ENCODE measurements around the gene SRPK2. TPM values are rescaled to one million over a fixed set of nuclear protein-coding genes. Genes with fewer than 3 reads are reported as not detected.

The SRPK2 gene
- total RNA-seq, 1 donor from 2014 or later: 54.8 TPM

- no peak overlapping the region for H3K4me3 Mint-ChIP-seq (ENCODE audit: unreplicated experiment)
- no peak for TF ChIP-seq EZH2 (IDR thresholded peaks at IDR 0.05; ENCODE audit: insufficient read depth, low read length)
- no peak for TF ChIP-seq CTCF (IDR thresholded peaks at IDR 0.05; ENCODE audit: insufficient read depth, low read depth, low read length)
- Histone ChIP-seq H3K36me3 (ENCODE audit: insufficient read depth, low read length) (no peaks in the 10 kb centered on the region), H3K27me3 (ENCODE audit: insufficient read depth, low read length) (no peaks in the 10 kb centered on the region), H4K20me1 (ENCODE audit: insufficient read depth, low read length) (peaks cover 72% of the 10 kb centered on the region), H3K4me2 (ENCODE audit: low read length) (no peak overlapping the region), H3K9me3 (ENCODE audit: insufficient read depth, low read depth, low read length) (no peaks in the 10 kb centered on the region), H3K4me3 (ENCODE audit: insufficient read depth, low read depth, low read length) (no peak overlapping the region), H3K79me2 (ENCODE audit: insufficient read depth, low read length) (peaks cover 86% of the 10 kb centered on the region), H3K9ac (ENCODE audit: low read length) (no peak overlapping the region), H2AFZ (ENCODE audit: low read depth, low read length) (no peak overlapping the region), H3K4me1 (ENCODE audit: insufficient read depth, low read length) (peaks cover 10% of the 10 kb centered on the region), H3K27ac (ENCODE audit: low read depth, low read length) (no peak overlapping the region)
- peaks cover 20% of the 10 kb centered on the region for H3K4me1 Mint-ChIP-seq (ENCODE audit: low read depth, unreplicated experiment)
- no peaks in the 10 kb centered on the region for H3K9me3 Mint-ChIP-seq (ENCODE audit: unreplicated experiment)
- H3K27ac Mint-ChIP-seq (ENCODE audit: unreplicated experiment): no peak overlapping the region
- no peak for FAIRE-seq
- no peaks in the 10 kb centered on the region for H3K36me3 Mint-ChIP-seq (ENCODE audit: low read depth, unreplicated experiment)
- no peak for DNase-seq (ENCODE audit: low read depth)
- no peaks in the 10 kb centered on the region for H3K27me3 Mint-ChIP-seq (ENCODE audit: low read depth, unreplicated experiment)
Observed at GRCh38 chr7:105216786-105217185, 171.9 kb downstream of the SRPK2 start.

GRCh38 chr7:105215821-105216220 lies 172.9 kb downstream of the SRPK2 start:
- Histone ChIP-seq H3K9ac (ENCODE audit: low read length) (no peak overlapping the region), H3K4me2 (ENCODE audit: low read length) (no peak overlapping the region), H3K9me3 (ENCODE audit: insufficient read depth, low read depth, low read length) (no peaks in the 10 kb centered on the region), H2AFZ (ENCODE audit: low read depth, low read length) (no peak overlapping the region), H3K27me3 (ENCODE audit: insufficient read depth, low read length) (no peaks in the 10 kb centered on the region), H3K4me1 (ENCODE audit: insufficient read depth, low read length) (peaks cover 10% of the 10 kb centered on the region), H3K27ac (ENCODE audit: low read depth, low read length) (no peak overlapping the region), H3K36me3 (ENCODE audit: insufficient read depth, low read length) (no peaks in the 10 kb centered on the region), H3K79me2 (ENCODE audit: insufficient read depth, low read length) (peaks cover 87% of the 10 kb centered on the region), H4K20me1 (ENCODE audit: insufficient read depth, low read length) (peaks cover 72% of the 10 kb centered on the region), H3K4me3 (ENCODE audit: insufficient read depth, low read depth, low read length) (no peak overlapping the region)
- H3K27me3 Mint-ChIP-seq (ENCODE audit: low read depth, unreplicated experiment): no peaks in the 10 kb centered on the region
- H3K36me3 Mint-ChIP-seq (ENCODE audit: low read depth, unreplicated experiment): no peaks in the 10 kb centered on the region
- no peak overlapping the region for H3K4me3 Mint-ChIP-seq (ENCODE audit: unreplicated experiment)
- DNase-seq (ENCODE audit: low read depth): no peak
- no peak overlapping the region for H3K27ac Mint-ChIP-seq (ENCODE audit: unreplicated experiment)
- FAIRE-seq: no peak
- peaks cover 4% of the 10 kb centered on the region for H3K9me3 Mint-ChIP-seq (ENCODE audit: unreplicated experiment)
- peaks cover 20% of the 10 kb centered on the region for H3K4me1 Mint-ChIP-seq (ENCODE audit: low read depth, unreplicated experiment)
- TF ChIP-seq CTCF (IDR thresholded peaks at IDR 0.05; ENCODE audit: insufficient read depth, low read depth, low read length): no peak
- no peak for TF ChIP-seq EZH2 (IDR thresholded peaks at IDR 0.05; ENCODE audit: insufficient read depth, low read length)

GRCh38 chr7:105215182-105215581 lies 173.5 kb downstream of the SRPK2 start:
- Histone ChIP-seq H3K9ac (ENCODE audit: low read length) (no peak overlapping the region), H3K27me3 (ENCODE audit: insufficient read depth, low read length) (no peaks in the 10 kb centered on the region), H3K27ac (ENCODE audit: low read depth, low read length) (no peak overlapping the region), H4K20me1 (ENCODE audit: insufficient read depth, low read length) (peaks cover 79% of the 10 kb centered on the region), H3K79me2 (ENCODE audit: insufficient read depth, low read length) (peaks cover 88% of the 10 kb centered on the region), H2AFZ (ENCODE audit: low read depth, low read length) (no peak overlapping the region), H3K4me1 (ENCODE audit: insufficient read depth, low read length) (peaks cover 10% of the 10 kb centered on the region), H3K4me3 (ENCODE audit: insufficient read depth, low read depth, low read length) (no peak overlapping the region), H3K36me3 (ENCODE audit: insufficient read depth, low read length) (no peaks in the 10 kb centered on the region), H3K4me2 (ENCODE audit: low read length) (no peak overlapping the region), H3K9me3 (ENCODE audit: insufficient read depth, low read depth, low read length) (no peaks in the 10 kb centered on the region)
- Mint-ChIP-seq H3K27ac (ENCODE audit: unreplicated experiment) (no peak overlapping the region), H3K9me3 (ENCODE audit: unreplicated experiment) (peaks cover 4% of the 10 kb centered on the region), H3K4me1 (ENCODE audit: low read depth, unreplicated experiment) (peaks cover 25% of the 10 kb centered on the region), H3K4me3 (ENCODE audit: unreplicated experiment) (no peak overlapping the region), H3K36me3 (ENCODE audit: low read depth, unreplicated experiment) (no peaks in the 10 kb centered on the region), H3K27me3 (ENCODE audit: low read depth, unreplicated experiment) (no peaks in the 10 kb centered on the region)
- FAIRE-seq: no peak
- TF ChIP-seq CTCF (IDR thresholded peaks at IDR 0.05; ENCODE audit: insufficient read depth, low read depth, low read length) (no peak), EZH2 (IDR thresholded peaks at IDR 0.05; ENCODE audit: insufficient read depth, low read length) (no peak)
- DNase-seq (ENCODE audit: low read depth): no peak

Data from astrocyte (in vitro differentiated cells and primary cell).